Cardiac muscle cell (in vitro differentiated cells and primary cell): Measurements from ENCODE around the gene TMEM154. TPM values are rescaled to one million over a fixed set of nuclear protein-coding genes. Genes with fewer than 3 reads are reported as not detected.

Experiments used
- DNase-seq, 2 donors: peaks; one replicate each; pipeline versions ENCODE4 v3.0.0 to v3.0.0-alpha.2; 2010 to 2017; ENCODE audit warnings: low read depth in 1 of 2, low spot score in 1 of 2
- H3K27ac ChIP-seq: fragments of 200-600 bp; sonication (generic); 2 replicates; pipeline ENCODE4 v1.5.1; 2016
- H3K27me3 ChIP-seq: fragments of 200-600 bp; sonication (generic); 2 replicates; pipeline ENCODE4 v1.6.0; 2016; ENCODE audit warnings: control low read depth
- H3K36me3 ChIP-seq: fragments of 200-600 bp; sonication (generic); 2 replicates; pipeline ENCODE4 v1.5.1; 2016; ENCODE audit warnings: control low read depth
- H3K4me1 ChIP-seq: fragments of 200-600 bp; sonication (generic); 2 replicates; pipeline ENCODE4 v1.8.1; 2017; ENCODE audit warnings: low read depth, mild to moderate bottlenecking, mixed run types
- H3K4me3 ChIP-seq: fragments of 200-600 bp; sonication (generic); 2 replicates; pipeline ENCODE4 v1.5.1; 2016; ENCODE audit warnings: mild to moderate bottlenecking
- H3K9me3 ChIP-seq: fragments of 200-600 bp; sonication (generic); 2 replicates; pipeline ENCODE4 v1.5.1; 2017; ENCODE audit warnings: low read depth, mild to moderate bottlenecking, control low read depth
- polyA plus RNA-seq: library from polyadenylated mRNA; unstranded; fragments of >200 nt; fragmentation: Nextera tagmentation; extraction: Ambion mirVana; gene quantifications from 2 replicates; pipeline ENCODE4 v1.2.1, GENCODE V29; 2016
- total RNA-seq: library from RNA; depleted of rRNA; stranded (reverse); fragments of >200 nt; gene quantifications from 2 replicates; pipeline ENCODE4 v1.2.3, GENCODE V29; 2016
- TF ChIP-seq, protein P1 (sequence below): IDR thresholded peaks from 2 replicates; pipeline ENCODE4 v1.5.1; 2012; ENCODE audit warnings: low read depth, mild to moderate bottlenecking, low read length

The TMEM154 gene
- total and polyA plus RNA-seq, 2 experiments from 2014 or later: 0.12 to 0.21 TPM

DNA sequence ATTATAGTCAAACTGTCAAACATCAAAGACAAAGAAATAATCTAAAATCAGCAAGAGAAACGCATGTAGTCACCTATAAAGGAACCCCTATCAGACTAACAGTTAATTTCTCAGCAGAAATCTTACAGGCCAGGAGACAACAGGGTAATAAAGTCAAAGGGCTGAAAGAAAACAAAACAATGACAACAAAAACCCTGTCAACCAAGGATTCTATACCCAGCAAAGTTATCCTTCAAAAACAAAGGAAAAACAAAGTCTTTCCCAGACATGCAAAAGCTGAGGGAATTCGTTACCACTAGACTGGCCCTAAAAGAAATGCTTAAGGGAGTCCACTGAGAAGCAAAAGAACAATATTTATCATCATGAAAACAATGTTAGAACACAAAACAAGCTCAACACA, 22.1 kb downstream of the TMEM154 start:
- Histone ChIP-seq H3K27ac (no peak overlapping the region), H3K27me3 (no peaks in the 10 kb centered on the region), H3K4me3 (no peak overlapping the region), H3K4me1 (no peaks in the 10 kb centered on the region), H3K36me3 (no peaks in the 10 kb centered on the region), H3K9me3 (no peaks in the 10 kb centered on the region)
- DNase-seq: no peak
- TF ChIP-seq, protein P1, sequence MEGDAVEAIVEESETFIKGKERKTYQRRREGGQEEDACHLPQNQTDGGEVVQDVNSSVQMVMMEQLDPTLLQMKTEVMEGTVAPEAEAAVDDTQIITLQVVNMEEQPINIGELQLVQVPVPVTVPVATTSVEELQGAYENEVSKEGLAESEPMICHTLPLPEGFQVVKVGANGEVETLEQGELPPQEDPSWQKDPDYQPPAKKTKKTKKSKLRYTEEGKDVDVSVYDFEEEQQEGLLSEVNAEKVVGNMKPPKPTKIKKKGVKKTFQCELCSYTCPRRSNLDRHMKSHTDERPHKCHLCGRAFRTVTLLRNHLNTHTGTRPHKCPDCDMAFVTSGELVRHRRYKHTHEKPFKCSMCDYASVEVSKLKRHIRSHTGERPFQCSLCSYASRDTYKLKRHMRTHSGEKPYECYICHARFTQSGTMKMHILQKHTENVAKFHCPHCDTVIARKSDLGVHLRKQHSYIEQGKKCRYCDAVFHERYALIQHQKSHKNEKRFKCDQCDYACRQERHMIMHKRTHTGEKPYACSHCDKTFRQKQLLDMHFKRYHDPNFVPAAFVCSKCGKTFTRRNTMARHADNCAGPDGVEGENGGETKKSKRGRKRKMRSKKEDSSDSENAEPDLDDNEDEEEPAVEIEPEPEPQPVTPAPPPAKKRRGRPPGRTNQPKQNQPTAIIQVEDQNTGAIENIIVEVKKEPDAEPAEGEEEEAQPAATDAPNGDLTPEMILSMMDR: no peak

DNA sequence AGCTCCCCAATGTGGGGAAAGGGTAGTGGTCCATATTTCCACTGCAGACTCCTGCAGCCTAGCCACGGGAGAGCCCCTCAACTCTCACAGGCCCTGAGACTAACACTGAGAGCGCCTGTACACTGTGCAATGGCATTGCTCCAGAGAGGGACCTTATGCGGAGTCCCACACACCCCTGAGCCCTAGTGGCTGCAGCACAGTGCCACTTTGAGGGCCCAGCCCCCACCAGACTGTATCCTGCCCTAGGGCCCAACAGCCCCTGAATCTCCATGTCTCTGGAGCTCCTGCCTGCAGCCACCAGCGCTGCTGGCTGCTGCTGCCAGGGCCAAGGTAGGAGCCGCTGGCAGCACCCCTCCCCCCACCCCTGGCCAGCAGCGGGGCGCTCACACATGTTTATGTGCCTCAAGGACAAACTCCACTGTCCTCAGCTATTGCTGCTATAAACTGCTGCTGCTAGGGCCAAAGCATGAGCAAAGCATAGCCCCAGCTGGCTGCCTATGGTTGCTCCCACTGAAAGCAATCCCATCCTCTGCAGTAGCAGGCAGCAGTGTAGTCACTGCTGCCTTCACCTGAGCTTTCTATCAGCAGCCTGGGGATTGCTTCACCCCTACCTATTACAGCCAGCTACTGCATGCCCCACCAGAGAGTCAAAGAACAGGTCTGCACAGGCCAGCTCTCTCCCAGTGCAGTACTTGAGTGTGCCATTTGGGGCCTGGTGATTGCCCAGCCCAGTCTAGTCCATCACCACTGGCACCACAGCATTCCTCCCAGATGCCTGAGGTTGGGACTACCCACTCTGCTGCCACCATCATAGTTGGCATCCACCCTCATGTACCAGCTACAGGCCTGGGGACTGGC, 24.3 kb downstream of the TMEM154 start:
- H3K27me3 ChIP-seq: no peaks in the 10 kb centered on the region
- no peaks in the 10 kb centered on the region for H3K36me3 ChIP-seq
- DNase-seq: no peak
- no peaks in the 10 kb centered on the region for H3K9me3 ChIP-seq
- no peak overlapping the region for H3K4me3 ChIP-seq
- TF ChIP-seq, protein P1: no peak
- no peaks in the 10 kb centered on the region for H3K4me1 ChIP-seq
- H3K27ac ChIP-seq: no peak overlapping the region

DNA sequence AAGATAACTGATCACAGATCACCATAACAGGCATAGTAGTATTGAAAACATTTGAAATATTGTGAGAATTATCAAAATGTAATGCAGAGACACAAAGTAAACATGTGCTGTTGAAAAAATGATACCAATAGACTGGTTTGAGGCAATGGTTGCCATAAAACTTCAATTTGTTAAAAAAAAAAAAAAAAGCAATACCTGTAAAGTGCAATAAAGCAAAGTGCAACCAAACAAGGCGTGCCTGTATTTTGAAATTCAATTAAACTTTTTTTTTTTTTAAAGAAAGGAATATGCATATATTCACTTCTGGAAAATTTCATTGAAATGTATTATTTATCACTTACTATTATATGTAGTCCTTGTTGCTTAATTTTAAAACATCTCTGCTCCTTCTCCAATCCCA, 27.7 kb downstream of the TMEM154 start:
- Histone ChIP-seq H3K27ac (no peak overlapping the region), H3K9me3 (no peaks in the 10 kb centered on the region), H3K4me3 (no peak overlapping the region), H3K36me3 (no peaks in the 10 kb centered on the region), H3K4me1 (no peaks in the 10 kb centered on the region), H3K27me3 (no peaks in the 10 kb centered on the region)
- TF ChIP-seq, protein P1: no peak
- DNase-seq: no peak

DNA sequence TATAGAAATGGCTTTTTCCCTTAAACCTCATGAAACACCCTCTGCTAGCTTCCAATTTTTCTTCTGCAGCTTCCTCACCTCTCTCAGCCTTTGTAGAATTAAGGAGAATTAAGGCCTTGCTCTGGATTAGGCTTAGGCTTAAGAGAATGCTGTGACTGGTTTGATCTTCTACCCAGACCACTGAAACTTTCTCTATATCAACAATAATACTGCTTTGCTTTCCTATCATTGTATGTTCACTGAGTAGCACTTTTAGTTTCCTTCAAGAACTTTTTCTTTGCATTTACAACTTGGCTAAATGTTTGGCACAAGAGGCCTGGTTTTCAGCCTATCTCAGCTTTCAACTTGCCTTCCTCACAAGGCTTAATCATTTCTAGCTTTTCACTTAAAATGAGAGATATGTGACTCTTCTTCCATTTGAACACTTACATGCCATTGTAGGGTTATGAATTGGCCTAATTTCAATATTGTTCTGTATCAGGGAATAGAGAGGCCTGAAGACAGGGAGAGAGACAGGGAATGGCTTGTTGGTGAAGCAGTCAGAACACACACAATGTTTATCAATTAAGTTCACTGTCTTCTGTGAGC, 28.2 kb downstream of the TMEM154 start:
- Histone ChIP-seq H3K36me3 (no peaks in the 10 kb centered on the region), H3K9me3 (no peaks in the 10 kb centered on the region), H3K4me1 (no peaks in the 10 kb centered on the region), H3K27ac (no peak overlapping the region), H3K27me3 (no peaks in the 10 kb centered on the region), H3K4me3 (no peak overlapping the region)
- TF ChIP-seq, protein P1: no peak
- DNase-seq: no peak

DNA sequence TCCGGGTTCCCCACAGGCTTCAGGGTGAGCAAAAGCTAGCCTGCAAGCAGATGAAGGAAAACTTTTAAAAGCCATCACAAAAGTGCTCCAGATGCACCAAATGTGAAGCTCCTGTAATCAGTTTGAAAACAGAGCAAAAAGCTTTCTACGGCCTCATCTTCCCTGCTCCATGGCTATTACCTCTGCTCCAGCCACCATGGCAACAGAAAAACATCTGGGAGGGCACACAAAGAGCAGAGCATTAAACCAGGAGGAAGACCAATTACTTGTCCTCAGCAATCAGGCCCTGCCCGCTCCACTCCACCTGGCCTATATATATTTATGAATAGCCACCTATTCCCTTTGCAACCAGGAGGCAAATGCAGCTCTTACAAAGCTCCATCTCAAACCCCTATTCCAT, 33.6 kb downstream of the TMEM154 start:
- DNase-seq: no peak
- H3K9me3 ChIP-seq: no peaks in the 10 kb centered on the region
- TF ChIP-seq, protein P1: no peak
- H3K36me3 ChIP-seq: no peaks in the 10 kb centered on the region
- H3K4me1 ChIP-seq: peaks cover 12% of the 10 kb centered on the region
- H3K27ac ChIP-seq: no peak overlapping the region
- no peak overlapping the region for H3K4me3 ChIP-seq
- no peaks in the 10 kb centered on the region for H3K27me3 ChIP-seq
